ENCODE results near the gene VPS4A. TPM values are rescaled to one million over a fixed set of nuclear protein-coding genes. Genes with fewer than 3 reads are reported as not detected.

The VPS4A gene
- total and polyA plus RNA-seq, 2 of the 4 experiments (the other 2 are of a cell fraction) = 23.3 to 25.2 TPM

DNA sequence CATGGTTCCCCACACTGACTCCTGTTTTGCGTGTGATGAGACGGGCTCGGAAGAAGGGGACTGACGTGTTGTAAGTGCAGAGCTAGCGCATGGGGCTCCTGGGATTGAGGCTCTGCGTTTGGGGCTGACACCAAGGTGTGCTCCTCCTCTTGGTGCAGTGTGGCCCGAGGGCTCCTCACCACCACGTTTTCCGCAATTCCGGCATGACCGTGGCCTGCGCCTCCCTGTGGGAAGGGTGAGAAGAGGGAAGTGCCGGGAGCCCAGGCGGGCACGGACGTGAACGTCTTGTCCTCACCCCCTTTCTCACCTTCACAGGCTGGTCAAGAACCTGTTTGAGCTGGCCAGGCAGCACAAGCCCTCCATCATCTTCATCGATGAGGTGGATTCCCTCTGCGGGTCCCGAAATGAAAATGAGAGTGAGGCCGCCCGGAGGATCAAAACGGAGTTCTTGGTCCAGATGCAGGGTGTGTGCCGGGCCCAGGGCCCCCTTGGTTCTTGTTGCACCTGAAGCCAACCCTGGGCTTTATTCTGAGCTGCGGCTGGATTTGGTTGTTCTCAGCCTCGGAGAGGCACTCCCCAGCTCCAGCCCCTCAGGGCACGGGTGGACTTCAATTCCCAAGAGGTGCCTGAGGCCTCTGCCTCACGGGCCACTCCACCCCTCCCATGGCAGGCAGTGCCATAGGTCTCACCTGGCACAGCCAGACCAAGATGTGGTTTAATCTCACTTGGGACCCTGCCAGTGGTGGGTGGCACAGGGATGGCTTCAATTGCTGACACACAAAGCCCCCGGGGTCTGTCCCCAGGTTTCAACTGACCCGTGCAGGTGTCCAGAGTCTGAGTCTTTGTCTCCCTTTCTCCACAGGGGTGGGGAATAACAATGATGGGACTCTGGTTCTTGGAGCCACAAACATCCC lies 8.9 kb downstream of the VPS4A start:
- no peak overlapping the region for H2BK5ac ChIP-seq (ENCODE audit: low read depth, low read length, poor library complexity, severe bottlenecking)
- no peak for ATAC-seq (ENCODE audit: low read depth)
- H4K91ac ChIP-seq (ENCODE audit: insufficient read depth, low read depth, low read length) = no peak overlapping the region
- H4K20me1 ChIP-seq (ENCODE audit: insufficient read depth, low read length) = peaks cover 47% of the 10 kb centered on the region
- peaks cover 85% of the 10 kb centered on the region for H3K36me3 ChIP-seq (ENCODE audit: control insufficient read depth, insufficient read depth, low read length)
- CTCF ChIA-PET = no interaction called here
- H2BK15ac ChIP-seq (ENCODE audit: low read depth, low read length) = no peak overlapping the region
- no peak overlapping the region for H2BK120ac ChIP-seq (ENCODE audit: low read depth, low read length)
- H2AK5ac ChIP-seq (ENCODE audit: low read depth, low read length) = no peak overlapping the region
- H3K79me1 ChIP-seq (ENCODE audit: low read depth in 1 of 2, low read length in 2 of 2) = peaks cover 42 to 83% of the 10 kb centered on the region in 2 experiments
- no peak overlapping the region for H3K14ac ChIP-seq (replicated peaks; ENCODE audit: low read depth, low read length)
- no peak overlapping the region for H4K5ac ChIP-seq (ENCODE audit: low read depth, low read length)
- H2BK20ac ChIP-seq (ENCODE audit: low read depth, low read length) = no peak overlapping the region
- intact Hi-C loops (cut with micrococcal nuclease) (no loop called here), in situ Hi-C loops (cut with MboI; ENCODE audit: low sequenced_read_pairs) (no loop called here), dilution Hi-C loops (cut with HindIII; ENCODE audit: low sequenced_read_pairs, unreplicated experiment) (no loop called here)
- H3K27me3 ChIP-seq (ENCODE audit: control insufficient read depth, insufficient read depth, low read length) = no peaks in the 10 kb centered on the region
- 97% methylated on average over 9 of the region's 30 CpGs; no CpG with 5 or more reads in 1 of the 2 experiments for WGBS, 2 experiments (ENCODE audit: extremely low coverage in 2 of 2, insufficient read length in 1 of 2)
- no peak overlapping the region for H3K23ac ChIP-seq (ENCODE audit: low read depth, low read length)
- H4K8ac ChIP-seq (ENCODE audit: low read depth in 2 of 2, low read length in 2 of 2) = no peak overlapping the region
- H2AFZ ChIP-seq (replicated peaks; ENCODE audit: low read length, poor library complexity) = peak overlapping the region; percentile 32
- no peaks in the 10 kb centered on the region for H3K4me1 ChIP-seq (ENCODE audit: control insufficient read depth, insufficient read depth, low read length)
- H3K56ac ChIP-seq (ENCODE audit: extremely low read depth, insufficient read depth, low read length) = no peak overlapping the region
- peaks cover 3% of the 10 kb centered on the region; the same call in 1 of the 2 replicates for H3K9me1 ChIP-seq (ENCODE audit: insufficient read depth, low read length)
- H2AK9ac ChIP-seq (replicated peaks; ENCODE audit: low read depth, low read length, poor library complexity) = peak overlapping the region; percentile 24
- H3K9me3 ChIP-seq (ENCODE audit: control insufficient read depth, insufficient read depth, low read length) = no peaks in the 10 kb centered on the region
- no peak for DNase-seq
- no peak overlapping the region for H3K4ac ChIP-seq (ENCODE audit: low read depth, low read length)
- H3K27ac ChIP-seq (ENCODE audit: insufficient read depth, low read length) = no peak overlapping the region
- H3K18ac ChIP-seq (ENCODE audit: low read depth, low read length) = no peak overlapping the region
- H3K4me3 ChIP-seq (ENCODE audit: insufficient read depth, low read depth, low read length) = no peak overlapping the region
- POLR2A ChIA-PET (ENCODE audit: unreplicated experiment) = no interaction called here
- no peak overlapping the region for H3K4me2 ChIP-seq (ENCODE audit: low read depth, low read length)
- no TSS peak for BruUV-seq (replicated peaks)
- H3K9ac ChIP-seq (ENCODE audit: low read depth, low read length) = no peak overlapping the region
- TF ChIP-seq CEBPB (IDR thresholded peaks at IDR 0.05; ENCODE audit: low read depth, low read length) = no peak
- TF ChIP-seq MAZ (IDR thresholded peaks at IDR 0.05; ENCODE audit: borderline replicate concordance, low read depth, low read length) = no peak
- no peak for TF ChIP-seq RAD21 (IDR thresholded peaks at IDR 0.05; ENCODE audit: low read length)
- no peak for TF ChIP-seq POLR2A (IDR thresholded peaks at IDR 0.05; ENCODE audit: low read depth, low read length)
- TF ChIP-seq, protein P1, sequence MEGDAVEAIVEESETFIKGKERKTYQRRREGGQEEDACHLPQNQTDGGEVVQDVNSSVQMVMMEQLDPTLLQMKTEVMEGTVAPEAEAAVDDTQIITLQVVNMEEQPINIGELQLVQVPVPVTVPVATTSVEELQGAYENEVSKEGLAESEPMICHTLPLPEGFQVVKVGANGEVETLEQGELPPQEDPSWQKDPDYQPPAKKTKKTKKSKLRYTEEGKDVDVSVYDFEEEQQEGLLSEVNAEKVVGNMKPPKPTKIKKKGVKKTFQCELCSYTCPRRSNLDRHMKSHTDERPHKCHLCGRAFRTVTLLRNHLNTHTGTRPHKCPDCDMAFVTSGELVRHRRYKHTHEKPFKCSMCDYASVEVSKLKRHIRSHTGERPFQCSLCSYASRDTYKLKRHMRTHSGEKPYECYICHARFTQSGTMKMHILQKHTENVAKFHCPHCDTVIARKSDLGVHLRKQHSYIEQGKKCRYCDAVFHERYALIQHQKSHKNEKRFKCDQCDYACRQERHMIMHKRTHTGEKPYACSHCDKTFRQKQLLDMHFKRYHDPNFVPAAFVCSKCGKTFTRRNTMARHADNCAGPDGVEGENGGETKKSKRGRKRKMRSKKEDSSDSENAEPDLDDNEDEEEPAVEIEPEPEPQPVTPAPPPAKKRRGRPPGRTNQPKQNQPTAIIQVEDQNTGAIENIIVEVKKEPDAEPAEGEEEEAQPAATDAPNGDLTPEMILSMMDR (conservative IDR thresholded peaks at IDR 0.05; ENCODE audit: low read depth, low read length) = no peak
- no peak for TF ChIP-seq MAFK (IDR thresholded peaks at IDR 0.05; ENCODE audit: low read depth, low read length)
- TF ChIP-seq, protein P2, sequence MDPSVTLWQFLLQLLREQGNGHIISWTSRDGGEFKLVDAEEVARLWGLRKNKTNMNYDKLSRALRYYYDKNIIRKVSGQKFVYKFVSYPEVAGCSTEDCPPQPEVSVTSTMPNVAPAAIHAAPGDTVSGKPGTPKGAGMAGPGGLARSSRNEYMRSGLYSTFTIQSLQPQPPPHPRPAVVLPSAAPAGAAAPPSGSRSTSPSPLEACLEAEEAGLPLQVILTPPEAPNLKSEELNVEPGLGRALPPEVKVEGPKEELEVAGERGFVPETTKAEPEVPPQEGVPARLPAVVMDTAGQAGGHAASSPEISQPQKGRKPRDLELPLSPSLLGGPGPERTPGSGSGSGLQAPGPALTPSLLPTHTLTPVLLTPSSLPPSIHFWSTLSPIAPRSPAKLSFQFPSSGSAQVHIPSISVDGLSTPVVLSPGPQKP (IDR thresholded peaks at IDR 0.05; ENCODE audit: borderline replicate concordance, low read depth, low read length) = no peak
- no peak for TF ChIP-seq MXI1 (IDR thresholded peaks at IDR 0.05; ENCODE audit: borderline replicate concordance, low read depth, low read length)
- TF ChIP-seq FOS (IDR thresholded peaks at IDR 0.05; ENCODE audit: low read depth, low read length) = no peak
- no peak for TF ChIP-seq CHD1 (IDR thresholded peaks at IDR 0.05; ENCODE audit: low read depth, low read length)
- TF ChIP-seq BHLHE40 (IDR thresholded peaks at IDR 0.05; ENCODE audit: low read depth, low read length) = no peak
- TF ChIP-seq RFX5 (IDR thresholded peaks at IDR 0.05; ENCODE audit: low read depth, low read length) = no peak
- no peak for TF ChIP-seq RCOR1 (IDR thresholded peaks at IDR 0.05; ENCODE audit: insufficient replicate concordance, low read length)
- TF ChIP-seq NFE2L2 (IDR thresholded peaks at IDR 0.05; ENCODE audit: low read depth, low read length) = no peak
- no peak for TF ChIP-seq SMC3 (IDR thresholded peaks at IDR 0.05; ENCODE audit: low read depth, low read length)

All from IMR-90 (cell line).